Right hindlimb (tissue), 1 donor: ENCODE results near the gene HECTD4.
"Not testable (repeated sequence)": the region's sequence is repeated elsewhere in the genome, so short reads cannot be mapped to it uniquely, and the experiment has no call there.

ENCODE experiments used
- DNase-seq: peaks from one replicate; pipeline ENCODE4 v3.0.0-alpha.2; 2018

Gene HECTD4

GRCh38 chr12:112110787-112111662, 271.2 kb downstream of the HECTD4 start:
- DNase-seq: not testable (repeated sequence)
